ENCODE measurements around the gene DAW1. TPM values are rescaled to one million over a fixed set of nuclear protein-coding genes. Genes with fewer than 3 reads are reported as not detected.
A peak's percentile ranks its signal among the peaks of the same experiment; 100 is the strongest.

Gene DAW1
- total and polyA plus RNA-seq, 2 experiments from 2014 or later = 0.81 to 2.1 TPM

GRCh38 chr2:227908266-227909054 lies 37.0 kb downstream of the DAW1 start:
- H3K9ac ChIP-seq = no peak overlapping the region
- no peak overlapping the region for H3K4me3 ChIP-seq
- H3K9me3 ChIP-seq (ENCODE audit: low read depth) = no peaks in the 10 kb centered on the region
- no peaks in the 10 kb centered on the region for H3K9me2 ChIP-seq (ENCODE audit: insufficient read depth)
- H3K4me1 ChIP-seq (ENCODE audit: insufficient read depth) = no peaks in the 10 kb centered on the region
- H3K27ac ChIP-seq = no peak overlapping the region
- peak; percentile 39 for DNase-seq
- no peaks in the 10 kb centered on the region for H3K36me3 ChIP-seq (ENCODE audit: low read depth)
- in situ Hi-C loops (cut with MboI) = no loop called here
- no peaks in the 10 kb centered on the region for H3F3A ChIP-seq (ENCODE audit: insufficient read depth)
- no peaks in the 10 kb centered on the region for H3K79me2 ChIP-seq (ENCODE audit: insufficient read depth)
- H4K20me1 ChIP-seq (ENCODE audit: insufficient read depth) = no peaks in the 10 kb centered on the region
- no peak overlapping the region for H2AFZ ChIP-seq
- TF ChIP-seq EZH2 (IDR thresholded peaks at IDR 0.05; ENCODE audit: insufficient read depth, poor library complexity, severe bottlenecking) (no peak), EZH2phosphoT487 (IDR thresholded peaks at IDR 0.05; ENCODE audit: insufficient read depth, low read depth) (no peak)
- WGBS, 2 experiments (ENCODE audit: low coverage in 1 of 2, low lambda C conversion rate in 2 of 2, missing lambda C conversion rate in 2 of 2) = 73 to 74% methylated on average over 7 of the region's 7 CpGs
- H3K27me3 ChIP-seq (replicated peaks; ENCODE audit: insufficient read depth) = no peaks in the 10 kb centered on the region
- no peak overlapping the region for H3K4me2 ChIP-seq (ENCODE audit: unreplicated experiment)

- Histone ChIP-seq H3K9me3 (ENCODE audit: low read depth) (no peaks in the 10 kb centered on the region), H3K4me2 (ENCODE audit: unreplicated experiment) (no peak overlapping the region), H2AFZ (no peak overlapping the region), H3K27me3 (replicated peaks; ENCODE audit: insufficient read depth) (no peaks in the 10 kb centered on the region), H3K9ac (no peak overlapping the region), H3K79me2 (ENCODE audit: insufficient read depth) (no peaks in the 10 kb centered on the region), H3K27ac (no peak overlapping the region), H3K36me3 (ENCODE audit: low read depth) (no peaks in the 10 kb centered on the region), H3K4me3 (no peak overlapping the region), H3K4me1 (ENCODE audit: insufficient read depth) (no peaks in the 10 kb centered on the region), H4K20me1 (ENCODE audit: insufficient read depth) (no peaks in the 10 kb centered on the region), H3F3A (ENCODE audit: insufficient read depth) (no peaks in the 10 kb centered on the region), H3K9me2 (ENCODE audit: insufficient read depth) (no peaks in the 10 kb centered on the region)
- 67 to 68% methylated on average over 2 of the region's 2 CpGs for WGBS, 2 experiments (ENCODE audit: low coverage in 1 of 2, low lambda C conversion rate in 2 of 2, missing lambda C conversion rate in 2 of 2)
- in situ Hi-C loops (cut with MboI) = no loop called here
- no peak for DNase-seq
- TF ChIP-seq EZH2phosphoT487 (IDR thresholded peaks at IDR 0.05; ENCODE audit: insufficient read depth, low read depth) = no peak
- TF ChIP-seq EZH2 (IDR thresholded peaks at IDR 0.05; ENCODE audit: insufficient read depth, poor library complexity, severe bottlenecking) = no peak
These were observed 42.9 kb downstream of the DAW1 start for GRCh38 chr2:227914362-227914761.

- H3K79me2 ChIP-seq (ENCODE audit: insufficient read depth) = no peaks in the 10 kb centered on the region
- H3K9me2 ChIP-seq (ENCODE audit: insufficient read depth) = no peaks in the 10 kb centered on the region
- H3K4me3 ChIP-seq = no peak overlapping the region
- no peaks in the 10 kb centered on the region for H3F3A ChIP-seq (ENCODE audit: insufficient read depth)
- WGBS, 2 experiments (ENCODE audit: low coverage in 1 of 2, low lambda C conversion rate in 2 of 2, missing lambda C conversion rate in 2 of 2) = 58 to 77% methylated on average over 4 of the region's 4 CpGs
- no peak overlapping the region for H2AFZ ChIP-seq
- H3K36me3 ChIP-seq (ENCODE audit: low read depth) = no peaks in the 10 kb centered on the region
- no peak overlapping the region for H3K9ac ChIP-seq
- DNase-seq = no peak
- no peak overlapping the region for H3K27ac ChIP-seq
- in situ Hi-C loops (cut with MboI) = no loop called here
- H3K9me3 ChIP-seq (ENCODE audit: low read depth) = no peaks in the 10 kb centered on the region
- no peak for TF ChIP-seq EZH2phosphoT487 (IDR thresholded peaks at IDR 0.05; ENCODE audit: insufficient read depth, low read depth)
- no peak for TF ChIP-seq EZH2 (IDR thresholded peaks at IDR 0.05; ENCODE audit: insufficient read depth, poor library complexity, severe bottlenecking)
- no peaks in the 10 kb centered on the region for H4K20me1 ChIP-seq (ENCODE audit: insufficient read depth)
- H3K27me3 ChIP-seq (replicated peaks; ENCODE audit: insufficient read depth) = no peaks in the 10 kb centered on the region
- no peaks in the 10 kb centered on the region for H3K4me1 ChIP-seq (ENCODE audit: insufficient read depth)
- no peak overlapping the region for H3K4me2 ChIP-seq (ENCODE audit: unreplicated experiment)
These were observed 50.2 kb downstream of the DAW1 start for GRCh38 chr2:227921648-227922047.

GRCh38 chr2:227932001-227932400 lies 60.6 kb downstream of the DAW1 start:
- H3K9ac ChIP-seq = no peak overlapping the region
- H3K79me2 ChIP-seq (ENCODE audit: insufficient read depth) = no peaks in the 10 kb centered on the region
- WGBS, 2 experiments (ENCODE audit: low coverage in 1 of 2, low lambda C conversion rate in 2 of 2, missing lambda C conversion rate in 2 of 2) = 70 to 71% methylated on average over 6 of the region's 6 CpGs
- H3K4me2 ChIP-seq (ENCODE audit: unreplicated experiment) = no peak overlapping the region
- no peaks in the 10 kb centered on the region for H3K36me3 ChIP-seq (ENCODE audit: low read depth)
- H3K9me3 ChIP-seq (ENCODE audit: low read depth) = no peaks in the 10 kb centered on the region
- no peak overlapping the region for H2AFZ ChIP-seq
- no peaks in the 10 kb centered on the region for H4K20me1 ChIP-seq (ENCODE audit: insufficient read depth)
- no peak overlapping the region for H3K4me3 ChIP-seq
- H3K27me3 ChIP-seq (replicated peaks; ENCODE audit: insufficient read depth) = no peaks in the 10 kb centered on the region
- TF ChIP-seq EZH2 (IDR thresholded peaks at IDR 0.05; ENCODE audit: insufficient read depth, poor library complexity, severe bottlenecking) (no peak), EZH2phosphoT487 (IDR thresholded peaks at IDR 0.05; ENCODE audit: insufficient read depth, low read depth) (no peak)
- no peaks in the 10 kb centered on the region for H3F3A ChIP-seq (ENCODE audit: insufficient read depth)
- H3K27ac ChIP-seq = no peak overlapping the region
- H3K9me2 ChIP-seq (ENCODE audit: insufficient read depth) = no peaks in the 10 kb centered on the region
- H3K4me1 ChIP-seq (ENCODE audit: insufficient read depth) = no peaks in the 10 kb centered on the region
- DNase-seq = no peak
- in situ Hi-C loops (cut with MboI) = no loop called here

Data from GM23248 (cell line).